Measurements from ENCODE around the gene PRDM16.

PRDM16 gene

GRCh38 chr1:3403011-3403345, 334.0 kb downstream of the PRDM16 start:
- H3K9me3 ChIP-seq (ENCODE audit: control insufficient read depth, insufficient read depth, low read depth, low read length) = no peaks in the 10 kb centered on the region
- H3K27ac ChIP-seq (ENCODE audit: extremely low read depth, low read depth, low read length) = peak overlapping the region; percentile 100
- TF ChIP-seq ZNF391 (tag by site-specific recombination; IDR thresholded peaks at IDR 0.05; ENCODE audit: borderline replicate concordance, low read depth) (0 out of 2 replicates have a peak, but pooled peaks have one; percentile 21), ZNF423 (tag by site-specific recombination; IDR thresholded peaks at IDR 0.05) (peak; percentile 74), ZNF610 (tag by site-specific recombination; IDR thresholded peaks at IDR 0.05; ENCODE audit: borderline replicate concordance) (no peak), ZNF16 (tag by site-specific recombination; IDR thresholded peaks at IDR 0.05; ENCODE audit: low read depth) (no peak), GLIS1 (tag by site-specific recombination; IDR thresholded peaks at IDR 0.05) (peak; percentile 100), ZNF354C (tag by site-specific recombination; IDR thresholded peaks at IDR 0.05; ENCODE audit: borderline replicate concordance, low read depth) (no peak), ZNF555 (tag by site-specific recombination; conservative IDR thresholded peaks at IDR 0.05) (no peak), ZNF112 (tag by site-specific recombination; IDR thresholded peaks at IDR 0.05) (no peak), REPIN1 (tag by site-specific recombination; IDR thresholded peaks at IDR 0.05; ENCODE audit: low read depth) (no peak), SCRT1 (tag by site-specific recombination; IDR thresholded peaks at IDR 0.05; ENCODE audit: borderline replicate concordance) (peak; percentile 92), WT1 (tag by site-specific recombination; IDR thresholded peaks at IDR 0.05) (peak; percentile 93), SCRT2 (tag by site-specific recombination; IDR thresholded peaks at IDR 0.05) (peak; percentile 83), SP2 (tag by site-specific recombination; IDR thresholded peaks at IDR 0.05) (peak; percentile 16; the same call in 1 of the 2 replicates), ZIC2 (tag by site-specific recombination; IDR thresholded peaks at IDR 0.05) (peak; percentile 99), KLF17 (tag by site-specific recombination; IDR thresholded peaks at IDR 0.05) (peak; percentile 84), ZNF623 (tag by site-specific recombination; IDR thresholded peaks at IDR 0.05) (no peak), ZNF629 (tag by site-specific recombination; IDR thresholded peaks at IDR 0.05) (no peak), EGR2 (tag by site-specific recombination; IDR thresholded peaks at IDR 0.05; ENCODE audit: low read depth) (no peak)
- TF ChIP-seq, protein P1, sequence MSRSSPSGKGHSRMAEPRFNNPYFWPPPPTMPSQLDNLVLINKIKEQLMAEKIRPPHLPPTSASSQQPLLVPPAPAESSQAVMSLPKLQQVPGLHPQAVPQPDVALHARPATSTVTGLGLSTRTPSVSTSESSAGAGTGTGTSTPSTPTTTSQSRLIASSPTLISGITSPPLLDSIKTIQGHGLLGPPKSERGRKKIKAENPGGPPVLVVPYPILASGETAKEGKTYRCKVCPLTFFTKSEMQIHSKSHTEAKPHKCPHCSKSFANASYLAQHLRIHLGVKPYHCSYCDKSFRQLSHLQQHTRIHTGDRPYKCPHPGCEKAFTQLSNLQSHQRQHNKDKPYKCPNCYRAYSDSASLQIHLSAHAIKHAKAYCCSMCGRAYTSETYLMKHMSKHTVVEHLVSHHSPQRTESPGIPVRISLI (tag by site-specific recombination; IDR thresholded peaks at IDR 0.05) = no peak
- TF ChIP-seq, protein P2, sequence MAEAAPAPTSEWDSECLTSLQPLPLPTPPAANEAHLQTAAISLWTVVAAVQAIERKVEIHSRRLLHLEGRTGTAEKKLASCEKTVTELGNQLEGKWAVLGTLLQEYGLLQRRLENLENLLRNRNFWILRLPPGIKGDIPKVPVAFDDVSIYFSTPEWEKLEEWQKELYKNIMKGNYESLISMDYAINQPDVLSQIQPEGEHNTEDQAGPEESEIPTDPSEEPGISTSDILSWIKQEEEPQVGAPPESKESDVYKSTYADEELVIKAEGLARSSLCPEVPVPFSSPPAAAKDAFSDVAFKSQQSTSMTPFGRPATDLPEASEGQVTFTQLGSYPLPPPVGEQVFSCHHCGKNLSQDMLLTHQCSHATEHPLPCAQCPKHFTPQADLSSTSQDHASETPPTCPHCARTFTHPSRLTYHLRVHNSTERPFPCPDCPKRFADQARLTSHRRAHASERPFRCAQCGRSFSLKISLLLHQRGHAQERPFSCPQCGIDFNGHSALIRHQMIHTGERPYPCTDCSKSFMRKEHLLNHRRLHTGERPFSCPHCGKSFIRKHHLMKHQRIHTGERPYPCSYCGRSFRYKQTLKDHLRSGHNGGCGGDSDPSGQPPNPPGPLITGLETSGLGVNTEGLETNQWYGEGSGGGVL (tag by site-specific recombination; IDR thresholded peaks at IDR 0.05) = peak; percentile 86
- H3K4me1 ChIP-seq (ENCODE audit: control insufficient read depth, insufficient read depth, low read length) = peaks cover 36% of the 10 kb centered on the region
- POLR2A ChIA-PET = interaction anchor here (1.4 kb wide), 1 partner anchor 17 kb away, joined by 4 read pairs; no protein-coding TSS in a partner anchor
- CTCF ChIA-PET = interaction anchor here (1.2 kb wide), 2 partner anchors 16 to 17 kb away, joined by 4 read pairs; no protein-coding TSS in a partner anchor
- no peak overlapping the region for H3K4me3 ChIP-seq (ENCODE audit: low read depth, low read length)
- H3K36me3 ChIP-seq (ENCODE audit: control insufficient read depth in 2 of 2, insufficient read depth in 1 of 2, low read length in 2 of 2) = peaks cover 0 to 37% of the 10 kb centered on the region in 2 experiments; a peak in 1 of 3 replicates

DNA sequence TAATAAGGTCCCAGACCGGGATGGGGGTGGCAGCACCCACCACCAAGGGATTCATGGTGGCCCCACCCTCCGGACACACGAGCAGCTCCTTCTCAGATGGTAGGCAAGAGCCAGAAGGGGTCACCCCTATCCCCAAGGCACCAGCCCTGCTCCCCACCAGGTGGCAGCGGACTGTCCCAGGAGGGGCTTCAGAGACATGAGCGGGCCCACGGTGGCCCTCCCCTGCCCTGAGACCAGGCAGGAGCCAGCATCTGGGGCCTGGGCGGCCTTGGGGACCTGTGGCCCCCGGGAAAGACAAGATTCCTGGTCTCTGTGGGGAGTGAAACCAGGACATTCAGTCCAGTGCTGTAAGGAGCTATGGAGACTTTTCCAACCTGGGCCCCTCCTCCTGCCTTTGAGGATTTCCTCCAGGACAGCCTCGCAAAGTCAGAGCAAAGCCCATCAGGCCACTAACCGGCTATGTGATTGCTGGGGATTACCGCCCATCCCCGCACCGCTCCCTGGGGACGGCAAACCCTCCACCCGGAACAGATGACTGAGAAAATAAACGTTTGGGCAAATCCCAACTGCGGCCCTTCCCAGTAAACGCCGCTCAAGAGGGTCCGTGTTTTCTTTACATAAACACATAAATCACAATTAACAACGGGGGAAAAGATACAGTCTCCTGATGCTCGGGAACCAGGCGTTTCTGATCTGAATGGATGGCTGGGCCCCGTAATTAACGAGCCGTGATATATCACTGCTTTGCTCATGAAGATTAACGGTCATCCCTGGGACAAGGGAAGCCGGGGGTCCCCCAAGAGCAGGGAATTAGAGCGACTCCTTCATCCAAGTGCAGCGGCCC, 334.6 kb downstream of the PRDM16 start:
- peaks cover 0 to 37% of the 10 kb centered on the region in 2 experiments; a peak in 1 of 3 replicates for H3K36me3 ChIP-seq (ENCODE audit: control insufficient read depth in 2 of 2, insufficient read depth in 1 of 2, low read length in 2 of 2)
- H3K9me3 ChIP-seq (ENCODE audit: control insufficient read depth, insufficient read depth, low read depth, low read length) = no peaks in the 10 kb centered on the region
- peak overlapping the region; percentile 100 for H3K27ac ChIP-seq (ENCODE audit: extremely low read depth, low read depth, low read length)
- POLR2A ChIA-PET = no interaction called here
- no peak overlapping the region for H3K4me3 ChIP-seq (ENCODE audit: low read depth, low read length)
- peaks cover 36% of the 10 kb centered on the region for H3K4me1 ChIP-seq (ENCODE audit: control insufficient read depth, insufficient read depth, low read length)
- CTCF ChIA-PET = interaction anchor here (0.7 to 1.2 kb wide), 3 partner anchors 16 to 1116 kb away, joined by 3 to 4 read pairs (median 4); no protein-coding TSS in a partner anchor
- TF ChIP-seq FEZF1 (tag by site-specific recombination; IDR thresholded peaks at IDR 0.05) = peak; percentile 99
- TF ChIP-seq CTCF (tag by site-specific recombination; IDR thresholded peaks at IDR 0.05) = peak; percentile 90
- no peak; the same call in 1 of the 2 replicates for TF ChIP-seq ZNF302 (tag by site-specific recombination; IDR thresholded peaks at IDR 0.05; ENCODE audit: low read depth)
- no peak for TF ChIP-seq ZNF677 (tag by site-specific recombination; IDR thresholded peaks at IDR 0.05)
- TF ChIP-seq ZNF692 (tag by site-specific recombination; IDR thresholded peaks at IDR 0.05) = peak; percentile 77
- no peak for TF ChIP-seq ZNF560 (tag by site-specific recombination; IDR thresholded peaks at IDR 0.05; ENCODE audit: borderline replicate concordance)
- TF ChIP-seq YY2 (tag by site-specific recombination; IDR thresholded peaks at IDR 0.05) = no peak
- no peak for TF ChIP-seq ZNF169 (tag by site-specific recombination; IDR thresholded peaks at IDR 0.05)
